HG02642 (cell line): ENCODE measurements around the gene CAND2.
A peak's percentile ranks its signal among the peaks of the same experiment; 100 is the strongest.

Source experiments
- ATAC-seq: cut with Tn5 transposase; IDR thresholded peaks from one replicate; pipeline ENCODE4 v1.9.1; 2021; ENCODE audit warnings: mild to moderate bottlenecking; ENCODE audit not compliant: unreplicated experiment, poor library complexity

Gene CAND2

DNA sequence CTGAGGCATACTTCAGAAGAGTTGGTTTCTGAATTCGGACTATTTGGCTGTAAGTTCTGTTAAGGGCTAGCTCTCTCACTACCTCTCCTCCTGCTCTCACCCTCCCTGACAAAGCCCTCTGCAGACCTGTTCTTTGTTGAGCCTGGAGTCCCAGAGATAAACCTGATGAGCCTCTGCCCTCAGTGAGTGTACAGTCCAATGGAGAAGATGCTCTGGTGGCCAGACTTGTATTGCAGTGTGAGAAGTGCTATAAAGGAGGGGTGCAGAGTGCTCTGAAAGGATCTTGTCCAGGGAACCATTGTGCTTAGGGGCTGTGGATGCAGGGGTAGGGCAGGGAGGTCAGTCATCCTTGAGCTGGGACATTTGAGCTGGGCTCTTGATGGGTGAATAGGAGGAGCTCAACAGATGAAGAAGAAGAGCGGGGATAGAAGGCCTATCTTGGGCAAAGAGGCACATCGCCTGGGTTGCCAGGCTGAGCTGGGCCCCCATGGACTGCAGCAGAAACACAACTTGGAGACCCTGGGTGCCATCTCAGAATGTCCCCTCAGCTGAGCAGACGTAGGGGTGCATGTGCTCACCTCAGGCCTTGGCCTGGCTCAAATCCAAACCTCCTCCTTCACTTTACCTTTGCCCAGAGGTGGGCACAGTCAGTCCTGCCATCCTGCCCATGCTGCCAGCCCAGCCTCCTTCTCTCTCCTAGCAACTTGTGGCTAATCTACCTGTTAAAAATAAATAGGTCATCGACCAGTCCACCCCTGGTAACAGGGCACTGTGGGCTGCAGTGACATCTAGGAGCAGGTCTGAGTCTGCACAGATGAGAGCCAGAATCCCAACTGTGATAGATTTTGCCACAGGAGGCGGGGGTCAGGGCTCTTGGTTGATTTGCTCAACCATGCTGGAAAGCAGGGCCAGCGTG lies 3.3 kb downstream of the CAND2 start:
- no peak for ATAC-seq

DNA sequence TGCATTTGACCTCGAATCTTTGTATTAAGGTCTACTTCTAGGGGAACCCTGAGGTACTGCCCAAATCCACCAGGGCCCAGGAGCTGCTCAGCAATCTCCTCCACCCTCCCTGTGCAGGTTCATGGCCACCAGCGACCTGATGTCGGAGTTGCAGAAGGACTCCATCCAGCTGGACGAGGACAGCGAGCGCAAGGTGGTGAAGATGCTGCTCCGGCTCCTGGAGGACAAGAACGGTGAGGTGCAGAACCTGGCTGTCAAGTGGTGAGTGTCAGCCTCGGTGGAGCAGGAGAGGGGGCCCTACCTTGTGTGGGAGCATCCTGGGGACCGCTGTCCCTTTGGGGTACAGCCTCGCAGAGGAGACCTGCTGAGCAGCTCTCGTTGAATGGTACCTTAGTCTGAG lies 6.9 kb downstream of the CAND2 start:
- ATAC-seq, result no peak

DNA sequence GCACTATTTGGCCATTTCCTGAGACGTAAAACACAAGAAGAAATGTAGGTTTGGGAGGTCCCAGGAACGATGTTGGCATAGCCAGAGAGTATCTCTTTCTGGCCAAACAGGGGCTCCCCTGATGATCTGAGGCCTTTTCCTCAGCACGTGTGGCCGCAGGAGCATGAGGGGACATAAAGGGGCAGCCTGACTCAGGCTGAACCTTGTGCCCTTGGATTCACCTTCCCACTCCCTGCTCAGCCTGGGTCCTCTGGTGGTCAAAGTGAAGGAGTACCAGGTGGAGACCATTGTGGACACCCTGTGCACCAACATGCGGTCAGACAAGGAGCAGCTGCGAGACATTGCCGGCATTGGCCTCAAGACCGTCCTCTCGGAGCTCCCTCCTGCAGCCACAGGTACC lies 10.6 kb downstream of the CAND2 start:
- no peak for ATAC-seq

- ATAC-seq, result no peak
Observed at GRCh38 chr3:12807601-12808359, 11.3 kb downstream of the CAND2 start.

GRCh38 chr3:12808587-12808986 lies 12.1 kb downstream of the CAND2 start:
- ATAC-seq, result no peak

DNA sequence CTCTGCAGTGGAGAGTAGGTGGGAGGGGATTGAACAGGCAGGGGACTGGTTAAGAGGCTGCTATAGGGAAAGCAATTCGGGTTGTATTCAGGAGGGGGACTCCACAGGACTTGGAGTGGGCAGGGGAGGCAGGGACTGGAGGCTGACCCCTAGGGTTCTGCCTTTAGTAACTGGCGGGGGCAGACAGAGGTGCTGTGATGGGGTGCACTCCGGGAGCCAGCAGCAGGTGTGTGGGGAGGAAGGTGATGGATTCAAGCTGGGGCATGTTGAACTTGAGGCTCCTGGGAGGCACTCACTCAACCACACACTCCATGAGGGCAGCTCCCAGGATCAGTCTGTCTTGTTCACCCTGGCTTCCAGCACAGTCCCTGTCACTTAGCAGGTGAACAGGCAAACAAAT lies 12.5 kb downstream of the CAND2 start:
- no peak for ATAC-seq

DNA sequence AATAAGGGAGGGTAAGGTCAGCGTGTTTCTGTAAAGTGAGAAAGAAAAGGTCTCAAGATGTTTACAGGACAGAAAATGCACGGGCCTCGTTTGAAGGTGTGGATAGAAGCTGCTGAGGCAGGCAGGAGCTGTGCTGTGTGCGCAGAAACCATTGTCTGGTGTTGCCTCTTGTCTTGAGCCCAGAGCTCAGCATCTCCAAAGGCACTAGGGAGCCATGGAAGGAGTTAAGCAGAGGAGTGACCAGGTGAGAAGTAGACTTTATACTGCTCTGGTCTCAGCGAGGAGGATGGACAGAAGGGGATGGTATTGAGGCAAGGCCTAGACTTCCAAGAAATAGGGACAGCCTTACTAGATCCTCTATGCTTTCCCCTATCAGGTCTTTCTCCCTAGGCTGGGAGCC lies 13.0 kb downstream of the CAND2 start:
- ATAC-seq, result no peak

- ATAC-seq, result peak; percentile 99
Observed at GRCh38 chr3:12810013-12810780, 13.7 kb downstream of the CAND2 start.

DNA sequence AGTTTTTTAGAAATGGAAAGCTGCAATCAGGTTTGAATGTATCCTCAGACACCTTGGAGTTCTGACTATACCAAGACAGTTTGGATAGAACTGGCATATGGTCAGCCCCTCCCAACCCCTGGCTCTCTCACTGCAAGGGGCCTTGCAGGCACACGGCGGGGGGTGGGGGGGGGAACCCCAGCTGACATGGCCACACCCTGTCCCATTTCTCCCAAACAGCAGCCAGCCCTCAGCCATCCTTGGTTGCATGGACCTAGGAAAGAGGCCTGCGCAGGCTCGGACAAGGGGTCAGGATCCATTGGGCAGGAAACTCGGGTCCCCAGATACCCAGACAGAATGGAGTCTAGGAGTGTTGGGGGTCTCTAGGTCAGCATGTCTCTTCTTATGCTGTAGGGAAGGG lies 14.5 kb downstream of the CAND2 start:
- no peak for ATAC-seq

DNA sequence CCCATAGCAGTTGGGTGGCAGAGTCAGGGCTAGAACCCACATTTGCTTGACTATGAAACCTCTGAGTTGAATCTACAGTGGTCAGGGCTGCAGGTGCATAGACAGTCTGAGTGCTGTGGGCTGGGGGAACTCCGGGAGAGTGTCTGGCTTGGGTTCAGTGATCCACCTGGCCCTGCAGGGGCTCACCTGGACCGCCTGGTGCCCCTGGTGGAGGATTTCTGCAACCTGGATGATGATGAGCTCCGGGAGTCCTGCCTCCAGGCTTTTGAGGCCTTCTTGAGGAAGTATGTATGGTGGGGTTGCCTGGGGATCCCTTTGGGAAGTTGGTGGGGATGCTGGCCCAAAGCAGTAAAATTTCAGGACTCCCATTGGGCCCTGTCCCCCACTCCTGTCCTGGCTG lies 16.3 kb downstream of the CAND2 start:
- no peak for ATAC-seq

- ATAC-seq, result no peak
Observed at GRCh38 chr3:12813967-12814366, 17.5 kb downstream of the CAND2 start.

DNA sequence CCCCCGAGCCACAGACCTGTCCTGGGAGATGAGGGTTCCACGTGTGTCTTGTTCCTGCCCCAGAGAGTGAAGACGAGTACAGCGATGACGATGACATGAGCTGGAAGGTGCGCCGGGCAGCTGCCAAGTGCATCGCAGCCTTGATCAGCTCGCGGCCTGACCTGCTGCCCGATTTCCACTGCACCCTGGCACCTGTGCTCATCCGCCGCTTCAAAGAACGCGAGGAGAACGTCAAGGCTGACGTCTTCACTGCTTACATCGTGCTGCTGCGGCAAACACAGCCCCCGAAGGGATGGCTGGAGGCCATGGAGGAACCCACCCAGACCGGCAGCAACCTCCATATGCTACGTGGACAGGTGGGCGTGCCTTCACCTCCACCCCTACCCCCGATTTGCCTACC lies 18.6 kb downstream of the CAND2 start:
- no peak for ATAC-seq

DNA sequence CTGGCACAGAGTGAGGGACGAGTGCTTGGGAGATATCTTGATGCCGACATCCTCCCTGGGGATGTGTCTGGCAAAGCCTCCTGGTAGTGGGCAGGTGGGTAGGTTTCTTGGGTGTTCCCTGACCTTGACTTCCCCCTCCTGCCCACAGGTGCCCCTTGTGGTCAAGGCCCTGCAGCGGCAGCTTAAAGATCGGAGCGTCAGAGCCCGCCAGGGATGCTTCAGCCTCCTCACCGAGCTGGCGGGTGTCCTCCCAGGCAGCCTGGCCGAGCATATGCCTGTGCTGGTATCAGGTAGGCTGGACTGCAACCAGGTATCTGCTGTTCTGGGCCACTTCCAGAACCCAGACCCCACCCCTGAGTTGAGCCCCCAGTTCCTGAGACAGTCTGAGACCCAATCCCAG lies 19.2 kb downstream of the CAND2 start:
- ATAC-seq, result no peak

- ATAC-seq, result no peak
Observed at GRCh38 chr3:12816521-12817342, 20.3 kb downstream of the CAND2 start.

- ATAC-seq, result no peak
Observed at GRCh38 chr3:12817343-12817710, 20.8 kb downstream of the CAND2 start.

GRCh38 chr3:12818273-12818672 lies 21.8 kb downstream of the CAND2 start:
- no peak for ATAC-seq

DNA sequence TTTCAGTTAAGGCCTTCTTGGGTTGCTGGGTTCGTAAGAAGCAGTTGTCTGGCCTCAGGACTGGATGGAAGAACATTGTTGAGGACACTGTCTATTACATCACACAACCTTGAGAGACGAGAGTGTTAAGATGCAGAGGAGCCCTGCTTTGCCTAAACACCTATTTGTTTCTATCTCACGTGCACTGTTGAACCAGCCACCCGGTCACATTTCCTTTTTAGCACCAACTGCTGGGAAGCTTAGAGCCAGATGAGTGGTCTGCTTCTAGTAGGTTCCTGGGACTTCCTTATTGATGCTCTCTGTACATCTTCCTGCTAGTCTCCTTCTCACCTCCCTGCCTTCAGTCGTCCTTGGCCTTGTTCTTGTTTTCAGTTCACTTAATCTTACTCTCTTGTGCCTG lies 22.3 kb downstream of the CAND2 start:
- no peak for ATAC-seq

DNA sequence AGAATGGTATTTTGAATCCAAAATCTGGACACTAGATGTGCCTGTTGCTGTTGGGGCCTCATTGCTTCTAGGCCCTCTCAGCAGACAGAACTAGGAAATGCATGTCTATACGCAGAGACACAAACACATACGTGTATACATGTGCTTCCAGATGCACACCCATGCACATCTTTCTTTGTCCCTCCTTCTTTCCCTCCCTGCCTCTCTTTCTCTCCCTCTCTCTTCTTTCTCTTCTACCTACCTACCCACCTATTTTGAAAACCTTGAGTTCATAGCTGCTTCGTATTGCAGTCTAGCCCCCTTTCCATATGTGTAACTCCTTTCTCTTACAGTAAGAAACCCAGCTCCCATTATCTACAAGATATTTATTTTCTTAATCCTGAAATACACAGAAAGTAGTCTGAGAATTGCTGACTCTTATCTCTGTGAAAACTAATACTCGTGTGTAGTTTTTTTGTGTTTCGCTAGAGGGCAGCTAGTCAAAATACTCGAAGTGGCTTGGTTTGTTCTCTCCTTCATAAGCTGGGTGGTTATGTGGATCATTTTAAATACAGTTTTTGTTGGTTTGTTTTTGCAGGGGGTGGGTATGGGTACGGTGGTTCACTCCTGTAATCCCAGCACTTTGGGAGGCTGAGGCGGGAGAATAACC lies 26.4 kb downstream of the CAND2 start:
- ATAC-seq, result no peak

- ATAC-seq, result no peak
Observed at GRCh38 chr3:12824299-12824698, 27.8 kb downstream of the CAND2 start.

- no peak for ATAC-seq
Observed at GRCh38 chr3:12825156-12825555, 28.7 kb downstream of the CAND2 start.
